HepG2 (cell line): ENCODE measurements around the gene TMEM74B. TPM values are rescaled to one million over a fixed set of nuclear protein-coding genes. Genes with fewer than 3 reads are reported as not detected.
A peak's percentile ranks its signal among the peaks of the same experiment; 100 is the strongest.

Experiments
- ATAC-seq: fragments of 200-7000 bp; cut with Tn5 transposase; 3 replicates; pipeline ENCODE4 v1.9.1; 2020; ENCODE audit warnings: mild to moderate bottlenecking, moderate library complexity
- BruUV-seq: library from RNA; stranded (reverse); fragments of 400-500 nt; replicated peaks from 2 replicates; lab custom pipeline; 2021; lab: Mats Ljungman, UMichigan
- CTCF ChIA-PET: fragments of 300-600 bp; formaldehyde crosslinking; extraction: SDS; loops from one replicate; lab custom pipeline; 2021; ENCODE audit warnings: low total read pairs, inconsistent platforms, low intra/inter-chr PET ratio; lab: Yijun Ruan, JAX
- POLR2A ChIA-PET: fragments of 350-600 bp; sonication (Branson Sonifier 250); formaldehyde crosslinking; loops from one replicate; lab custom pipeline; 2020; ENCODE audit warnings: antibody characterized with exemption, inconsistent platforms; lab: Yijun Ruan, JAX
- DNase-seq: peaks from one replicate; pipeline ENCODE4 v3.0.0-alpha.2; 2015; ENCODE audit warnings: low spot score
- FAIRE-seq: peaks from 3 replicates; lab custom pipeline; 2011; peaks lifted over from hg19 to GRCh38; lab: Jason Lieb, UNC
- H2AFZ ChIP-seq: one replicate; pipeline ENCODE4 v1.6.1; 2011; ENCODE audit warnings: low read length, inconsistent platforms
- H3K27ac ChIP-seq: fragments of 300-600 bp; 3 replicates; pipeline ENCODE4 v1.8.0; 2011; ENCODE audit warnings: mixed run types, mild to moderate bottlenecking, mixed read lengths, low read length, inconsistent platforms; ENCODE audit not compliant: insufficient read depth; ENCODE audit errors: extremely low read length
- H3K27me3 ChIP-seq, 2 experiments: fragments of 200-600 bp in 1 of 2; 2 replicates in 1 of 2; 3 replicates in 1 of 2; pipeline versions ENCODE4 v1.6.0 to v1.8.0; 2011; ENCODE audit warnings: low read length in 2 of 2, mild to moderate bottlenecking in 2 of 2, moderate library complexity in 2 of 2, inconsistent platforms in 1 of 2; ENCODE audit not compliant: insufficient read depth in 2 of 2, control insufficient read depth in 1 of 2
- H3K36me3 ChIP-seq, 2 experiments: fragments of 200-600 bp in 1 of 2; replicated peaks in 1 of 2; 2 replicates in 1 of 2; 3 replicates in 1 of 2; pipeline versions ENCODE4 v1.5.1 to v1.8.0; 2011; ENCODE audit warnings: low read length in 2 of 2, inconsistent platforms in 1 of 2; ENCODE audit not compliant: insufficient read depth in 2 of 2, control insufficient read depth in 1 of 2
- H3K4me1 ChIP-seq: 2 replicates; pipeline ENCODE4 v1.5.1; 2012; ENCODE audit warnings: low read length, inconsistent platforms; ENCODE audit not compliant: insufficient read depth
- H3K4me2 ChIP-seq: 2 replicates; pipeline ENCODE4 v1.6.0; 2011; ENCODE audit warnings: low read depth, low read length, inconsistent platforms
- H3K4me3 ChIP-seq, 3 experiments: fragments of 200-600 bp in 1 of 3; sonication (generic), shearing (Covaris generic) in 1 of 3; replicated peaks in 1 of 3; 2 replicates each; pipeline ENCODE4 v1.5.1; 2011 to 2016; ENCODE audit warnings: low read length in 3 of 3, inconsistent platforms in 2 of 3, low read depth in 2 of 3, mild to moderate bottlenecking in 2 of 3, control low read depth in 1 of 3, mixed read lengths in 1 of 3; ENCODE audit not compliant: insufficient read depth in 1 of 3
- H3K79me2 ChIP-seq: one replicate; pipeline ENCODE4 v1.6.1; 2011; ENCODE audit warnings: low read length, inconsistent platforms; ENCODE audit not compliant: insufficient read depth
- H3K9ac ChIP-seq: 2 replicates; pipeline ENCODE4 v1.6.0; 2011; ENCODE audit warnings: mild to moderate bottlenecking, low read depth, low read length, inconsistent platforms; ENCODE audit not compliant: insufficient read depth
- H3K9me3 ChIP-seq: 2 replicates; pipeline ENCODE4 v1.5.1; 2012; ENCODE audit warnings: mild to moderate bottlenecking, low read length
- H4K20me1 ChIP-seq: 2 replicates; pipeline ENCODE4 v1.6.0; 2011; ENCODE audit warnings: inconsistent platforms, mild to moderate bottlenecking, low read length, moderate library complexity; ENCODE audit not compliant: insufficient read depth
- MAZ ChIP-seq, 2 experiments: sonication (generic) in 1 of 2; formaldehyde crosslinking in 1 of 2; IDR thresholded peaks; 2 replicates each; pipeline versions ENCODE4 v1.5.0 to v1.6.1; 2012 to 2020; ENCODE audit warnings: low read depth in 2 of 2, mild to moderate bottlenecking in 2 of 2, borderline replicate concordance in 1 of 2, improper control_type of control experiment in 1 of 2, low read length in 1 of 2, missing genetic modification reagents in 1 of 2, moderate library complexity in 1 of 2
- NFE2L1 ChIP-seq: sonication (generic); formaldehyde crosslinking; IDR thresholded peaks from 2 replicates; pipeline ENCODE4 v1.4.0; 2020; ENCODE audit warnings: missing genetic modification reagents, mild to moderate bottlenecking, borderline replicate concordance
- PITX1 ChIP-seq: sonication (generic); formaldehyde crosslinking; IDR thresholded peaks from 2 replicates; pipeline ENCODE4 v1.5.1; 2020; ENCODE audit warnings: mild to moderate bottlenecking, missing genetic modification reagents
- ZNF543 ChIP-seq: sonication (generic); formaldehyde crosslinking; IDR thresholded peaks from 2 replicates; pipeline ENCODE4 v1.4.0; 2020; ENCODE audit warnings: mild to moderate bottlenecking, missing genetic modification reagents
- ZSCAN31 ChIP-seq: sonication (generic); formaldehyde crosslinking; IDR thresholded peaks from 2 replicates; pipeline ENCODE4 v1.5.0; 2020; ENCODE audit warnings: low read depth, mild to moderate bottlenecking, missing genetic modification reagents
- WGBS: methylation state at CpG from one replicate; pipeline ENCODE4 v1.1.6; 2017; ENCODE audit warnings: low lambda C conversion rate; 5-methylcytosine and 5-hydroxymethylcytosine counted together
- in situ Hi-C: cut with HindIII; loops from 2 replicates; pipeline ENCODE4 v1.10.0; 2017; ENCODE audit warnings: low pct_unique_long_range_greater_than_20kb; ENCODE audit not compliant: extremely low pct_ligation_motif_present
- intact Hi-C: fragments of 100-400 bp; cut with micrococcal nuclease; formaldehyde crosslinking; loops from one replicate; pipeline ENCODE4 v1.10.0; 2022; ENCODE audit not compliant: unreplicated experiment
- polyA plus RNA-seq, 8 experiments: library from polyadenylated mRNA; depleted of rRNA in 3 of 8; stranded (reverse) in 7 of 8; unstranded in 1 of 8; fragments of >200 nt; fragmentation: Illumina TruSeq in 4 of 8; extraction: Trizol in 4 of 8; gene quantifications; 2 replicates each; pipeline versions ENCODE4 v1.2.1 to v1.2.3, GENCODE V29; 2011 to 2016; ENCODE audit warnings: low read depth in 4 of 8, missing spikeins in 1 of 8, mixed read lengths in 1 of 8; ENCODE audit not compliant: insufficient read depth in 1 of 8
- total RNA-seq, 5 experiments: library from RNA; depleted of rRNA; stranded (reverse); fragments of >200 nt; fragmentation: Illumina TruSeq; extraction: Trizol; gene quantifications; 2 replicates each; pipeline ENCODE4 v1.2.3, GENCODE V29; 2016; ENCODE audit warnings: low read depth in 1 of 5
- TF ChIP-seq, protein P1 (sequence below): sonication (generic); formaldehyde crosslinking; IDR thresholded peaks from 2 replicates; pipeline ENCODE4 v1.5.1; 2020; ENCODE audit warnings: missing genetic modification reagents, mild to moderate bottlenecking, borderline replicate concordance
- TF ChIP-seq, protein P2 (sequence below): sonication (generic); formaldehyde crosslinking; conservative IDR thresholded peaks from 2 replicates; pipeline ENCODE4 v1.4.0; 2020; ENCODE audit warnings: missing genetic modification reagents
- TF ChIP-seq, protein P3 (sequence below): IDR thresholded peaks from 2 replicates; pipeline ENCODE4 v1.6.1; 2016; ENCODE audit warnings: missing compliant biosample characterization, missing genetic modification reagents, borderline replicate concordance

Gene TMEM74B
- total and polyA plus RNA-seq, 2 of the 13 experiments (the other 11 are each of a cell fraction or from before 2014, with no cell fraction given), result 4.7 to 18.4 TPM

DNA sequence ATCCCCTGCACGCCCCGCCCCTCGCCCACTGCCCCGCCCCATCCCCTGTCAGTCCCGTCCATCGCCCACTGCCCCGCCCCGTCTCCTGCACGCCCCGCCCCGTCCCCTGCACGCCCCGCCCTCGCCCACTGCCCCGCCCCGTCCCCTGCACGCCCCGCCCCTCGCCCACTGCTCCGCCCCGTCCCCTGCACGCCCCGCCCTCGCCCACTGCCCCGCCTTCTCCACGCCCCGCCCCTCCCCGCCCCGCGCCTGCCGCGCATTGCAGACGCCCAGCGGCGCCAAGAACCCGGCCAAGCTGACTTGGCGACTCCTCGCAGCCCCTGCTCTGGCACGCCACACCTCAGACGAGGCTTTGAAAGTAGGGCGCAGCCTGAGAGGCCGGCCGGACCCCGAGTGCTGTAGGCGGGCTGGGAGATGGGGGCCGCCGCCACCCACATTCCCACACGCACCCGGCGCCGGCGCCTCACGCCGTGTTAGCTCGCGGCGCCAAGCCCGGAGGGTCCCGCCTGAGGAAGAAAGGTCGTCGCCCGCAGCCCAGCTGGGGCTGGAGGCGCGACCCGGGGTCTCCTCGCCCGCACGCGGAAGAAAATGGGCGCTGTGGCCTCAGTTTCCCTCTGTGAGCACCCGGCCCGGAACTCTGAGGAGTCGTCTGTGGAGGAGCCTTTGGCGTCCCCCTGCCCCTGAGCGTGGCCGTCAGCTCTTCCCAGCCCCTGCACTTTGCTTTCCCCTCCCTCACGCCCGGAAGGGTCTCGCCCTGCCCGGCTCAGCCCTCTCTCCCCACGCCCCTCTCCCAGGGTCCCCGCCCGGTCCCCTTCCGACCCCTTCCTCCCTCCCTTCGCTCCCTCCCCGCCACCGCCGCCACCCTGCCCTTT lies 41.2 kb upstream of the TMEM74B start, which contains the start of gene RAD21L1:
Gene RAD21L1, plus strand, starts transcription at position 262 of the 872 bp plus-strand sequence. CDS start 2,410 bp downstream, outside the sequence.
- Histone ChIP-seq H3K4me1 (peaks cover 13% of the 10 kb centered on the region), H4K20me1 (no peaks in the 10 kb centered on the region; the same call in 1 of the 2 replicates), H3K79me2 (no peaks in the 10 kb centered on the region), H3K9ac (peak within 1 kb of the TSS; percentile 51; the same call in 1 of the 2 replicates), H3K9me3 (no peaks in the 10 kb centered on the region), H3K27me3 (peaks cover 4 to 27% of the 10 kb centered on the region in 2 experiments), H3K4me3 (peak within 1 kb of the TSS; percentile 73 to 82 (median 75)), H3K27ac (no peak within 1 kb of the TSS), H2AFZ (no peak within 1 kb of the TSS), H3K36me3 (no peaks in the 10 kb centered on the region), H3K4me2 (peak within 1 kb of the TSS; percentile 99)
- POLR2A ChIA-PET, result interaction anchor here (0.8 kb wide), 1 partner anchor 100 kb away, joined by 4 read pairs; no protein-coding TSS in a partner anchor
- CTCF ChIA-PET, result no interaction called here
- peak; percentile 82 for ATAC-seq
- no peak for FAIRE-seq
- in situ Hi-C loops (no loop called here), intact Hi-C loops (loop anchor here (5.0 kb wide), 1 partner anchor 104 kb away; no protein-coding TSS in a partner anchor)
- WGBS, result 3% methylated on average over 80 of the region's 88 CpGs
- BruUV-seq, result no TSS peak
- DNase-seq, result no peak
- TF ChIP-seq, protein P1, sequence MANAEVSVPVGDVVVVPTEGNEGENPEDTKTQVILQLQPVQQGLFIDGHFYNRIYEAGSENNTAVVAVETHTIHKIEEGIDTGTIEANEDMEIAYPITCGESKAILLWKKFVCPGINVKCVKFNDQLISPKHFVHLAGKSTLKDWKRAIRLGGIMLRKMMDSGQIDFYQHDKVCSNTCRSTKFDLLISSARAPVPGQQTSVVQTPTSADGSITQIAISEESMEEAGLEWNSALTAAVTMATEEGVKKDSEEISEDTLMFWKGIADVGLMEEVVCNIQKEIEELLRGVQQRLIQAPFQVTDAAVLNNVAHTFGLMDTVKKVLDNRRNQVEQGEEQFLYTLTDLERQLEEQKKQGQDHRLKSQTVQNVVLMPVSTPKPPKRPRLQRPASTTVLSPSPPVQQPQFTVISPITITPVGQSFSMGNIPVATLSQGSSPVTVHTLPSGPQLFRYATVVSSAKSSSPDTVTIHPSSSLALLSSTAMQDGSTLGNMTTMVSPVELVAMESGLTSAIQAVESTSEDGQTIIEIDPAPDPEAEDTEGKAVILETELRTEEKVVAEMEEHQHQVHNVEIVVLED (CRISPR knock-in tag), result peak; percentile 53; the same call in 1 of the 2 replicates
- TF ChIP-seq ZSCAN31, result peak; percentile 20; the same call in 1 of the 2 replicates
- TF ChIP-seq, protein P2, sequence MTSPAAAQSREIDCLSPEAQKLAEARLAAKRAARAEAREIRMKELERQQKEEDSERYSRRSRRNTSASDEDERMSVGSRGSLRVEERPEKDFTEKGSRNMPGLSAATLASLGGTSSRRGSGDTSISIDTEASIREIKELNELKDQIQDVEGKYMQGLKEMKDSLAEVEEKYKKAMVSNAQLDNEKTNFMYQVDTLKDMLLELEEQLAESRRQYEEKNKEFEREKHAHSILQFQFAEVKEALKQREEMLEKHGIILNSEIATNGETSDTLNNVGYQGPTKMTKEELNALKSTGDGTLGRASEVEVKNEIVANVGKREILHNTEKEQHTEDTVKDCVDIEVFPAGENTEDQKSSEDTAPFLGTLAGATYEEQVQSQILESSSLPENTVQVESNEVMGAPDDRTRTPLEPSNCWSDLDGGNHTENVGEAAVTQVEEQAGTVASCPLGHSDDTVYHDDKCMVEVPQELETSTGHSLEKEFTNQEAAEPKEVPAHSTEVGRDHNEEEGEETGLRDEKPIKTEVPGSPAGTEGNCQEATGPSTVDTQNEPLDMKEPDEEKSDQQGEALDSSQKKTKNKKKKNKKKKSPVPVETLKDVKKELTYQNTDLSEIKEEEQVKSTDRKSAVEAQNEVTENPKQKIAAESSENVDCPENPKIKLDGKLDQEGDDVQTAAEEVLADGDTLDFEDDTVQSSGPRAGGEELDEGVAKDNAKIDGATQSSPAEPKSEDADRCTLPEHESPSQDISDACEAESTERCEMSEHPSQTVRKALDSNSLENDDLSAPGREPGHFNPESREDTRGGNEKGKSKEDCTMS (CRISPR knock-in tag), result no peak
- peak; percentile 21; the same call in 1 of the 2 replicates for TF ChIP-seq MAZ (IDR thresholded peaks at IDR 0.05; ENCODE audit: borderline replicate concordance, low read depth, low read length)
- no peak for TF ChIP-seq MAZ (CRISPR knock-in tag; IDR thresholded peaks at IDR 0.05; ENCODE audit: low read depth)
- TF ChIP-seq NFE2L1 (CRISPR knock-in tag), result peak; percentile 45; the same call in 1 of the 2 replicates
- TF ChIP-seq, protein P3, sequence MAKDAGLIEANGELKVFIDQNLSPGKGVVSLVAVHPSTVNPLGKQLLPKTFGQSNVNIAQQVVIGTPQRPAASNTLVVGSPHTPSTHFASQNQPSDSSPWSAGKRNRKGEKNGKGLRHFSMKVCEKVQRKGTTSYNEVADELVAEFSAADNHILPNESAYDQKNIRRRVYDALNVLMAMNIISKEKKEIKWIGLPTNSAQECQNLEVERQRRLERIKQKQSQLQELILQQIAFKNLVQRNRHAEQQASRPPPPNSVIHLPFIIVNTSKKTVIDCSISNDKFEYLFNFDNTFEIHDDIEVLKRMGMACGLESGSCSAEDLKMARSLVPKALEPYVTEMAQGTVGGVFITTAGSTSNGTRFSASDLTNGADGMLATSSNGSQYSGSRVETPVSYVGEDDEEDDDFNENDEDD (CRISPR knock-in tag), result peak; percentile 50; the same call in 1 of the 2 replicates
- 0 out of 2 replicates have a peak, but pooled peaks have one; percentile 50 for TF ChIP-seq PITX1 (CRISPR knock-in tag)
- TF ChIP-seq ZNF543 (CRISPR knock-in tag), result 0 out of 2 replicates have a peak, but pooled peaks have one; percentile 52
